GM20000 (cell line): ENCODE data around the gene JMJD4.

ENCODE experiments used
- DNase-seq: peaks from one replicate; pipeline ENCODE4 v3.0.0; 2012; ENCODE audit warnings: low spot score
- TF ChIP-seq, protein P1 (sequence below): IDR thresholded peaks from 2 replicates; pipeline ENCODE4 v1.5.1; 2012; ENCODE audit warnings: mild to moderate bottlenecking, control low read depth; ENCODE audit errors: extremely low read depth, missing control alignments

Gene JMJD4, protein sequence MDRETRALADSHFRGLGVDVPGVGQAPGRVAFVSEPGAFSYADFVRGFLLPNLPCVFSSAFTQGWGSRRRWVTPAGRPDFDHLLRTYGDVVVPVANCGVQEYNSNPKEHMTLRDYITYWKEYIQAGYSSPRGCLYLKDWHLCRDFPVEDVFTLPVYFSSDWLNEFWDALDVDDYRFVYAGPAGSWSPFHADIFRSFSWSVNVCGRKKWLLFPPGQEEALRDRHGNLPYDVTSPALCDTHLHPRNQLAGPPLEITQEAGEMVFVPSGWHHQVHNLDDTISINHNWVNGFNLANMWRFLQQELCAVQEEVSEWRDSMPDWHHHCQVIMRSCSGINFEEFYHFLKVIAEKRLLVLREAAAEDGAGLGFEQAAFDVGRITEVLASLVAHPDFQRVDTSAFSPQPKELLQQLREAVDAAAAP

DNA sequence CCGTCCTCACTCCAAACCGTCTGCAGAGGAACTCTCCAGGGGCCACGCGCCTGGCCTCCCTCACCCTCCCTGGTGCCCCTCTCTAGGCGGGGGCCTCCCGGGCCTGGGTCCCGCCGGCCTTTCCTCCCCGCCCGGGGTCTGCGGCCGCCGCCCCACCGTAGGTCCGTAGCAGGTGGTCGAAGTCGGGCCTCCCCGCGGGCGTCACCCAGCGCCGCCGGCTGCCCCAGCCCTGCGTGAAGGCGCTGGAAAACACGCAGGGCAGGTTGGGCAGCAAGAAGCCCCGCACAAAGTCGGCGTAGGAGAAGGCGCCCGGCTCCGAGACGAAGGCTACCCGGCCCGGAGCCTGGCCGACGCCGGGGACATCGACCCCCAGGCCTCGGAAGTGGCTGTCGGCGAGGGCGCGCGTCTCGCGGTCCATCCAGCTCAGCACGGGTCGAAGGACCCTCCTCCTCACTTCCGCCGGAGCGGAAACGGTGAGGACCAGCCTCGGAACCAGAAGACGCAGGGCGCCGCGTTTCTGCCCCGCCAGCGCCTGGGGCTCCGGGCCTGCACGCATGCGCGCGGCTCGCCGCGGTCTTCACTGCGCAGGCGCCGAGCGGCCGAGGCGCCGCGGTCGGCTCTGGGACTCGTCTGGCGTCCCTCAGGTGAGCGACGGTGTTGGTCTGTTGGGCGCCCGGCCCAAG, at the start of gene JMJD4, which contains the start of gene SNAP47:
JMJD4 (minus strand) TSS at position 447 of the 683 bp plus-strand sequence; CDS start at position 418, 29 bp downstream.
SNAP47 (plus strand) TSS at position 580 of the 683 bp plus-strand sequence. CDS start 12,302 bp downstream, outside the sequence.
- TF ChIP-seq, protein P1, sequence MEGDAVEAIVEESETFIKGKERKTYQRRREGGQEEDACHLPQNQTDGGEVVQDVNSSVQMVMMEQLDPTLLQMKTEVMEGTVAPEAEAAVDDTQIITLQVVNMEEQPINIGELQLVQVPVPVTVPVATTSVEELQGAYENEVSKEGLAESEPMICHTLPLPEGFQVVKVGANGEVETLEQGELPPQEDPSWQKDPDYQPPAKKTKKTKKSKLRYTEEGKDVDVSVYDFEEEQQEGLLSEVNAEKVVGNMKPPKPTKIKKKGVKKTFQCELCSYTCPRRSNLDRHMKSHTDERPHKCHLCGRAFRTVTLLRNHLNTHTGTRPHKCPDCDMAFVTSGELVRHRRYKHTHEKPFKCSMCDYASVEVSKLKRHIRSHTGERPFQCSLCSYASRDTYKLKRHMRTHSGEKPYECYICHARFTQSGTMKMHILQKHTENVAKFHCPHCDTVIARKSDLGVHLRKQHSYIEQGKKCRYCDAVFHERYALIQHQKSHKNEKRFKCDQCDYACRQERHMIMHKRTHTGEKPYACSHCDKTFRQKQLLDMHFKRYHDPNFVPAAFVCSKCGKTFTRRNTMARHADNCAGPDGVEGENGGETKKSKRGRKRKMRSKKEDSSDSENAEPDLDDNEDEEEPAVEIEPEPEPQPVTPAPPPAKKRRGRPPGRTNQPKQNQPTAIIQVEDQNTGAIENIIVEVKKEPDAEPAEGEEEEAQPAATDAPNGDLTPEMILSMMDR, result no peak
- peak; percentile 98 for DNase-seq

DNA sequence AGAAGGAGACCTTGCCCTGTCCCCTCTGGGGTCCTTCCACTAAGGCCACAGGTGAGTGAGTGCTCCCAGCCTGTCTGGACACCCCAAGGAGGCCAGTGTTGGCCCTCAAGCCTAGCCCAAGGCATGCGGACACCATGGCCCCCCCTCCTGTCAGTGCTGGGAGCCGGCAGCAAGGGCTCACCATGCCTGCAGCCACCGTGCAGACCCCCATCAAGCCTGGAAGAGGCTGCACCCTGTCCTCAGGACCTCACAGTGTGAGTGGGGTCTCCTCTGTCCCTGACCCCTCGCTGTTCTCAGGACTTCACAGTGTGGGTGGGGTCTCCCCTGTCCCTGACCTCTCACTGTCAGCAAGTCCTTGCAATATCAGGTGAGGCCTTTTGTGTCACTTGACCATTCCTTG, 47.1 kb upstream of the JMJD4 start:
- DNase-seq, result no peak
- TF ChIP-seq, protein P1, result no peak

DNA sequence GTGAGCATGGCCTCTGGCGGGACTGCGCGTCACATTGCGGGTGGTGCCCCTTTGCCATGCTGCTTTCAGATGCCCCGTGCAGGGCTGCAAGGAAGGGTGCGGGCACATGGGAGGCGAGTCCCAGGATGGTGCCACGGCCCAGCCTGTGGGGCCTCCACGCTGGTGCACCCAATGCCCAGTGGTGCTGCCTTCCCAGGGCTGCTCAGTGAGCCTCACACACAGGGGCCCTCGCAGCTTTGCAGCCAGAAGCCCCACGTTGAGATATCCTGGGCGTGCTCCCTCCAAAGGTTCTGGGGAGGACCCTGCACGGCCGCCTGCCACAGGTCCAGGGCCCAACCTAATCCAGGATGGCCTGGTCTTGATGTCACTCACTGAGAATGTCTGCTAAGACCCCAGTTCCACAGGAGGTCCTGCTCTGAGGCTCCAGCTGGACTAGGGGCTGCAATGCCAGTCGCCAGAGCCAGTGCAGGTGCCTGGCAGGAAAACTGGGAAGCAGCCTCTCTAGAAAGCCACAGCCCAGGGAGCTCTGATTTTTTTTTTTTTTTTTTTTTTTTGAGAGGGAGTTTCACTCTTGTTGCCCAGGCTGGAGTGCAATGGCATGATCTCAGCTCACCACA, 46.3 kb upstream of the JMJD4 start:
- no peak for DNase-seq
- TF ChIP-seq, protein P1, result no peak

DNA sequence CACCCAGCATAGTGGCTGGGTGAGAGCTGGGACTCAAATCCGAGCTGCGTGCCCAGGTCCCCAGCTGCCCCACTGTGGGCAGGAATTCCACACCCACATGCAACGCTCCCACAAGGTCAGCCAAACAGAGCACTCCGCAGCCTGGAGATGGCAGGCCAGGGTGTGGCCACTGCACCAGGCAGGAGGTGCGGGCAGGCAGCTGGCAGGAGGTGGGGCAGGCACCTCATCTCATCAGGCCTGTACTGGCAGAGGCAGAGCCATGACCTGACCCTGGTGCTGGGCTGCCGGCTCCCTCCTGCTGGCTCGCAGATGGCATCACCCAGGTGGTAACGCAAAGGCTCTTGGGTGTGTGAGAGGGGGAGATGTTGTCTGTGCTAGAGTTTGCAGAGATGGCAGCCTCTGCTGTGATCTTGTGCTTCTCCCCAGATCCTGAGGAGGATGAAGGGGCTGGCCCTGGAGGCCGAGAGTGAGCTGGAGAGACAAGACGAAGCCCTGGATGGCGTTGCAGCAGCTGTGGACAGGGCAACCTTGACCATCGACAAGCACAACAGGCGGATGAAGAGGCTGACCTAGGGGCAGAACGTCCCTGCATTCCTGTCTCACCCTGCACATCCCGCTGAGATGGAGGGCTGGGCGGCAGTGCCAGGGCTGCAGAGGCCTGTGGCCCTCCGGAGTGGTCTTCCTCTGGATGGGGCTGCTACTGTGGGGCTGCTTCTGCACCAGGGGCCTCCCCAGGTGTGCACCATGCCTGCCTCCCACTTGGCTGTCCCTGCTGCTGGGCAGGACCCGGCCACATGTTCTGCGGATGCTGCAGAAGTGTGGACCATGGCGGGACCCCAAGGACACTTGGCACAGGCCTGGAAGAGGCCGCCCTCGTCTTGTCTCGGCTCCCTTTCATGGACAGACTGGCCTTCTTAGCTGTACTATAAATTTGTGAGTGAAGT, 45.3 kb upstream of the JMJD4 start:
- TF ChIP-seq, protein P1, result no peak
- no peak for DNase-seq

DNA sequence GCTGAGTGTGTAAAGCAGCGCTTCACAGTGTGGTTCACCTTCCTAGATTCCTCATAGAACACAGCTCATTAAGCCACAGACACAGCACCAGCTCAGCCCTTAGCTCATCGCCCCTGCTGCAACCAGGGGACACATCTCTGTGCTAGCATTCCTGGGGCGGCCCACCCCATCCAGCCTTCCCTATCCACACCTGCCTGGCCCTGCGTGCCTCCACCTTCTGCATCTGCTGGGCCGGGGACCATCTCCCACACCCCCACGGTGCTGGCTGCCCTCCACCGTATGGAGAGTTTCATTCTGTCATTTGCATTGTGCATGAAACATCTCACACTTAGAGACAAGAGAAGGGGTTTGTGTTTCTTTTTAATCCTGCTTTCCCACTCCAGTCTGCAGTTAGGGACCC, 44.6 kb upstream of the JMJD4 start:
- DNase-seq, result no peak
- TF ChIP-seq, protein P1, result no peak

DNA sequence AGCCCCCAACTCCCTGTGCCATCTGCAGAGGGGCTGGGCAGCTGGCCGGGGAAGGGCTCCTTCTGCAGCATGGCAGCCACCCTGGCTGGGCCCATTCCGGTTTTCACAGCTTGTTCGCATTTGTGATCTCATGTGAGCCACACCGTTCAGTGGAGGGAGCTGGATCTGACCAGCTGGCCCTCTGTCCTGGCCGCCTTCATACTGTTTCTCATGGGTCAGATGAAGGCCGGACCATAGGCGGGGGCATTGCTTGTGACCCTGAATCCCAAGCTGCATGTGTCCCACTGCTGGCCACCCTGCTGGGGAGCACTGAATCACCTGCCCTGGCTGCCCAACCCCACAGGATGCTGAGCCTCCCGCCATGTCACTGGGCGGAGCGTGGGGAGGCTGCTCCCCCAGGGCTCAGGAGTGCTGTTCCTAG, 43.9 kb upstream of the JMJD4 start:
- no peak for DNase-seq
- TF ChIP-seq, protein P1, result no peak
